HepG2 (cell line): ENCODE data around the gene PRR22. TPM values are rescaled to one million over a fixed set of nuclear protein-coding genes. Genes with fewer than 3 reads are reported as not detected.

Experiments
- ATAC-seq: fragments of 200-7000 bp; cut with Tn5 transposase; 3 replicates; pipeline ENCODE4 v1.9.1; 2020; ENCODE audit warnings: mild to moderate bottlenecking, moderate library complexity
- BruUV-seq: library from RNA; stranded (reverse); fragments of 400-500 nt; replicated peaks from 2 replicates; lab custom pipeline; 2021; lab: Mats Ljungman, UMichigan
- CTCF ChIA-PET: fragments of 300-600 bp; formaldehyde crosslinking; extraction: SDS; loops from one replicate; lab custom pipeline; 2021; ENCODE audit warnings: low total read pairs, inconsistent platforms, low intra/inter-chr PET ratio; lab: Yijun Ruan, JAX
- POLR2A ChIA-PET: fragments of 350-600 bp; sonication (Branson Sonifier 250); formaldehyde crosslinking; loops from one replicate; lab custom pipeline; 2020; ENCODE audit warnings: antibody characterized with exemption, inconsistent platforms; lab: Yijun Ruan, JAX
- DNase-seq: peaks from one replicate; pipeline ENCODE4 v3.0.0-alpha.2; 2015; ENCODE audit warnings: low spot score
- FAIRE-seq: peaks from 3 replicates; lab custom pipeline; 2011; peaks lifted over from hg19 to GRCh38; lab: Jason Lieb, UNC
- H2AFZ ChIP-seq: one replicate; pipeline ENCODE4 v1.6.1; 2011; ENCODE audit warnings: low read length, inconsistent platforms
- H3K27ac ChIP-seq: fragments of 300-600 bp; 3 replicates; pipeline ENCODE4 v1.8.0; 2011; ENCODE audit warnings: mixed run types, mild to moderate bottlenecking, mixed read lengths, low read length, inconsistent platforms; ENCODE audit not compliant: insufficient read depth; ENCODE audit errors: extremely low read length
- H3K27me3 ChIP-seq, 2 experiments: fragments of 200-600 bp in 1 of 2; 2 replicates in 1 of 2; 3 replicates in 1 of 2; pipeline versions ENCODE4 v1.6.0 to v1.8.0; 2011; ENCODE audit warnings: low read length in 2 of 2, mild to moderate bottlenecking in 2 of 2, moderate library complexity in 2 of 2, inconsistent platforms in 1 of 2; ENCODE audit not compliant: insufficient read depth in 2 of 2, control insufficient read depth in 1 of 2
- H3K36me3 ChIP-seq, 2 experiments: fragments of 200-600 bp in 1 of 2; replicated peaks in 1 of 2; 2 replicates in 1 of 2; 3 replicates in 1 of 2; pipeline versions ENCODE4 v1.5.1 to v1.8.0; 2011; ENCODE audit warnings: low read length in 2 of 2, inconsistent platforms in 1 of 2; ENCODE audit not compliant: insufficient read depth in 2 of 2, control insufficient read depth in 1 of 2
- H3K4me1 ChIP-seq: 2 replicates; pipeline ENCODE4 v1.5.1; 2012; ENCODE audit warnings: low read length, inconsistent platforms; ENCODE audit not compliant: insufficient read depth
- H3K4me2 ChIP-seq: 2 replicates; pipeline ENCODE4 v1.6.0; 2011; ENCODE audit warnings: low read depth, low read length, inconsistent platforms
- H3K4me3 ChIP-seq, 3 experiments: fragments of 200-600 bp in 1 of 3; sonication (generic), shearing (Covaris generic) in 1 of 3; replicated peaks in 1 of 3; 2 replicates each; pipeline ENCODE4 v1.5.1; 2011 to 2016; ENCODE audit warnings: low read length in 3 of 3, inconsistent platforms in 2 of 3, low read depth in 2 of 3, mild to moderate bottlenecking in 2 of 3, control low read depth in 1 of 3, mixed read lengths in 1 of 3; ENCODE audit not compliant: insufficient read depth in 1 of 3
- H3K79me2 ChIP-seq: one replicate; pipeline ENCODE4 v1.6.1; 2011; ENCODE audit warnings: low read length, inconsistent platforms; ENCODE audit not compliant: insufficient read depth
- H3K9ac ChIP-seq: 2 replicates; pipeline ENCODE4 v1.6.0; 2011; ENCODE audit warnings: mild to moderate bottlenecking, low read depth, low read length, inconsistent platforms; ENCODE audit not compliant: insufficient read depth
- H3K9me3 ChIP-seq: 2 replicates; pipeline ENCODE4 v1.5.1; 2012; ENCODE audit warnings: mild to moderate bottlenecking, low read length
- H4K20me1 ChIP-seq: 2 replicates; pipeline ENCODE4 v1.6.0; 2011; ENCODE audit warnings: inconsistent platforms, mild to moderate bottlenecking, low read length, moderate library complexity; ENCODE audit not compliant: insufficient read depth
- KDM5A ChIP-seq: fragments of 200-600 bp; sonication (generic); IDR thresholded peaks from 2 replicates; pipeline ENCODE4 v1.7.0; 2018; ENCODE audit warnings: antibody characterized with exemption, mild to moderate bottlenecking, low read length, borderline replicate concordance
- MZF1 ChIP-seq: sonication (generic); formaldehyde crosslinking; IDR thresholded peaks from 2 replicates; pipeline ENCODE4 v1.8.1; 2023; ENCODE audit warnings: mild to moderate bottlenecking, missing genetic modification reagents, borderline replicate concordance
- RBAK ChIP-seq: sonication (generic); formaldehyde crosslinking; IDR thresholded peaks from 2 replicates; pipeline ENCODE4 v1.5.1; 2020; ENCODE audit warnings: mild to moderate bottlenecking, missing genetic modification reagents
- RBFOX2 ChIP-seq: fragments of 200-400 bp; formaldehyde crosslinking; IDR thresholded peaks from 2 replicates; pipeline ENCODE4 v1.6.1; 2017; ENCODE audit warnings: low read depth, mild to moderate bottlenecking, low read length
- ZNF572 ChIP-seq: sonication (generic); formaldehyde crosslinking; IDR thresholded peaks from 2 replicates; pipeline ENCODE4 v1.5.1; 2020; ENCODE audit warnings: mild to moderate bottlenecking, missing genetic modification reagents
- ZNF768 ChIP-seq: sonication (generic); formaldehyde crosslinking; IDR thresholded peaks from 2 replicates; pipeline ENCODE4 v1.4.0; 2020; ENCODE audit warnings: missing genetic modification reagents
- WGBS: methylation state at CpG from one replicate; pipeline ENCODE4 v1.1.6; 2017; ENCODE audit warnings: low lambda C conversion rate; 5-methylcytosine and 5-hydroxymethylcytosine counted together
- in situ Hi-C: cut with HindIII; loops from 2 replicates; pipeline ENCODE4 v1.10.0; 2017; ENCODE audit warnings: low pct_unique_long_range_greater_than_20kb; ENCODE audit not compliant: extremely low pct_ligation_motif_present
- intact Hi-C: fragments of 100-400 bp; cut with micrococcal nuclease; formaldehyde crosslinking; loops from one replicate; pipeline ENCODE4 v1.10.0; 2022; ENCODE audit not compliant: unreplicated experiment
- polyA plus RNA-seq, 8 experiments: library from polyadenylated mRNA; depleted of rRNA in 3 of 8; stranded (reverse) in 7 of 8; unstranded in 1 of 8; fragments of >200 nt; fragmentation: Illumina TruSeq in 4 of 8; extraction: Trizol in 4 of 8; gene quantifications; 2 replicates each; pipeline versions ENCODE4 v1.2.1 to v1.2.3, GENCODE V29; 2011 to 2016; ENCODE audit warnings: low read depth in 4 of 8, missing spikeins in 1 of 8, mixed read lengths in 1 of 8; ENCODE audit not compliant: insufficient read depth in 1 of 8
- total RNA-seq, 5 experiments: library from RNA; depleted of rRNA; stranded (reverse); fragments of >200 nt; fragmentation: Illumina TruSeq; extraction: Trizol; gene quantifications; 2 replicates each; pipeline ENCODE4 v1.2.3, GENCODE V29; 2016; ENCODE audit warnings: low read depth in 1 of 5
- TF ChIP-seq, protein P1 (sequence below): sonication (generic); formaldehyde crosslinking; IDR thresholded peaks from 2 replicates; pipeline ENCODE4 v1.4.0; 2020; ENCODE audit warnings: mild to moderate bottlenecking, missing genetic modification reagents
- TF ChIP-seq, protein P2 (sequence below): IDR thresholded peaks from 2 replicates; pipeline ENCODE4 v1.6.1; 2016; ENCODE audit warnings: missing genetic modification reagents, missing compliant biosample characterization
- TF ChIP-seq, protein P3 (sequence below): sonication (generic); formaldehyde crosslinking; IDR thresholded peaks from 2 replicates; pipeline ENCODE4 v1.5.0; 2020; ENCODE audit warnings: mild to moderate bottlenecking, missing genetic modification reagents

The PRR22 gene
- total and polyA plus RNA-seq, 2 of the 13 experiments (the other 11 are each of a cell fraction or from before 2014, with no cell fraction given): 0.84 to 2.3 TPM

DNA sequence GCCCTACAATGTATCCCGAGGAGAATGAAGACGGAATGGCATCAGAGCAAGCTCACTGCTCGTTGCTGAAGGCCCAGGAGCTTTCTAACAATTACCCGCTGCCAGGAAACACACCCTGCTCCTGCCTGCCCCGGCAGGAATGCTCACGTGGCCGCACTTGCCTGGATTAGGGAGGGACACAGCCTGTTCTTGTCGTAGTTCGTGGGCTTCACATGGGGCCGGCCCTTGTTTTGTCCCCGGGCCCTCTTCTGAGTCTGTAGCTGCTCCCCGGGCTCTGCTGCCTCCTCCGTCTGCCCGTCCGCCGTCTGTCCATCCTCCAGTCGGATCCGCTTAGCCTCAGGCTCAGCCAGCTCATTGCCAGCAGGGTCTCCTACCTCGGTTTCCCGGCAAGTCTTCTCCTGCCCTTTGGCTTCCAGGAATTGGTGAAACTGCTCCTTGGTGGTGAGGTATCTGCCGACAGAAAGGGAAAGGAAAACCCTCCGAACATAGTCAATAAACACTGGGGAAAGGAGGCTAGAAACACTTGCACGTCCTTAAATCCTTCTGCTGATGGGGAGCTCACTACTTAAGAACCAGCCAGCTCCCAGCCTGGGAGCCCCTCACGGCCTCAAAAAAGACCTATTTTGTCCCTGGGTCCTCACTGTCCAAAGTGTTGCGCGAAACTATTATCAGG is 5.5 kb upstream of the PRR22 start (continued):
- TF ChIP-seq KDM5A: 0 out of 2 replicates have a peak, but pooled peaks have one; percentile 14
- TF ChIP-seq RBAK (CRISPR knock-in tag): 0 out of 2 replicates have a peak, but pooled peaks have one; percentile 23
- TF ChIP-seq MZF1: 0 out of 2 replicates have a peak, but pooled peaks have one; percentile 22
- 0 out of 2 replicates have a peak, but pooled peaks have one; percentile 89 for TF ChIP-seq ZNF572 (CRISPR knock-in tag)

DNA sequence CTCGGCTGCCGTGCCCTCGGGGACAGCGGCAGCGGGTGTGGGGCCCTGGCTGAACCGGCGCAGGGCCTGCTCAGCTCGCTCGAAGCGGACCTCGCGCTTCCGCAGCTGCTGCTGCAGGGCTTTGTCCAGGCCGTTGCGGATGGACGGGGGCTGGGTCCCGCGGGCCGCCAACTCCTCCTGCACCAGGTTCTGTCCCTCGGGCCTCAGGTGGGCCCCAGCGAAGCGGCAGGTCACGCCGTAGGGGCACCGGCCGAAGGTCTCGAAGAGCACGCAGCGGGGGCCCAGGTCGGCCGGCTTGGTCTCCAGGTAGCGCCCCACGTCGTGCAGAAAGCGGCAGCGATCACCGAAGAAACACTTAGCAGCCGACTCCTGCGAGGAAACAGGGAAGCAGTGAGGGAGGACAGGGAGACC is 4.8 kb upstream of the PRR22 start:
- DNase-seq: no peak
- H4K20me1 ChIP-seq: no peaks in the 10 kb centered on the region
- no peaks in the 10 kb centered on the region for H3K27me3 ChIP-seq
- CTCF ChIA-PET: no interaction called here
- intact Hi-C loops (no loop called here), in situ Hi-C loops (no loop called here)
- TF ChIP-seq, protein P1, sequence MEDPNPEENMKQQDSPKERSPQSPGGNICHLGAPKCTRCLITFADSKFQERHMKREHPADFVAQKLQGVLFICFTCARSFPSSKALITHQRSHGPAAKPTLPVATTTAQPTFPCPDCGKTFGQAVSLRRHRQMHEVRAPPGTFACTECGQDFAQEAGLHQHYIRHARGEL: no peak
- TF ChIP-seq RBFOX2 (peak; percentile 52), ZNF768 (CRISPR knock-in tag) (0 out of 2 replicates have a peak, but pooled peaks have one; percentile 13)
- TF ChIP-seq, protein P2, sequence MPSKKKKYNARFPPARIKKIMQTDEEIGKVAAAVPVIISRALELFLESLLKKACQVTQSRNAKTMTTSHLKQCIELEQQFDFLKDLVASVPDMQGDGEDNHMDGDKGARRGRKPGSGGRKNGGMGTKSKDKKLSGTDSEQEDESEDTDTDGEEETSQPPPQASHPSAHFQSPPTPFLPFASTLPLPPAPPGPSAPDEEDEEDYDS (CRISPR knock-in tag): no peak
- TF ChIP-seq, protein P3, sequence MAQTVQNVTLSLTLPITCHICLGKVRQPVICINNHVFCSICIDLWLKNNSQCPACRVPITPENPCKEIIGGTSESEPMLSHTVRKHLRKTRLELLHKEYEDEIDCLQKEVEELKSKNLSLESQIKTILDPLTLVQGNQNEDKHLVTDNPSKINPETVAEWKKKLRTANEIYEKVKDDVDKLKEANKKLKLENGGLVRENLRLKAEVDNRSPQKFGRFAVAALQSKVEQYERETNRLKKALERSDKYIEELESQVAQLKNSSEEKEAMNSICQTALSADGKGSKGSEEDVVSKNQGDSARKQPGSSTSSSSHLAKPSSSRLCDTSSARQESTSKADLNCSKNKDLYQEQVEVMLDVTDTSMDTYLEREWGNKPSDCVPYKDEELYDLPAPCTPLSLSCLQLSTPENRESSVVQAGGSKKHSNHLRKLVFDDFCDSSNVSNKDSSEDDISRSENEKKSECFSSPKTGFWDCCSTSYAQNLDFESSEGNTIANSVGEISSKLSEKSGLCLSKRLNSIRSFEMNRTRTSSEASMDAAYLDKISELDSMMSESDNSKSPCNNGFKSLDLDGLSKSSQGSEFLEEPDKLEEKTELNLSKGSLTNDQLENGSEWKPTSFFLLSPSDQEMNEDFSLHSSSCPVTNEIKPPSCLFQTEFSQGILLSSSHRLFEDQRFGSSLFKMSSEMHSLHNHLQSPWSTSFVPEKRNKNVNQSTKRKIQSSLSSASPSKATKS (CRISPR knock-in tag): no peak
- no peak for ATAC-seq
- no peaks in the 10 kb centered on the region for H3K9me3 ChIP-seq
- 97% methylated on average over 31 of the region's 39 CpGs for WGBS
- H3K79me2 ChIP-seq: no peaks in the 10 kb centered on the region
- peaks cover 25% of the 10 kb centered on the region for H3K4me1 ChIP-seq
- H3K9ac ChIP-seq: no peak overlapping the region
- H3K36me3 ChIP-seq: peaks cover 17 to 40% of the 10 kb centered on the region in 2 experiments; a peak in 4 of 5 replicates
- no peak overlapping the region for H3K4me3 ChIP-seq
- POLR2A ChIA-PET: interaction anchor here (2.0 kb wide), 1 partner anchor 114 kb away, joined by 6 read pairs; the partner anchor contains the start of gene NDUFA11
- no peak overlapping the region for H3K27ac ChIP-seq
- H2AFZ ChIP-seq: no peak overlapping the region
- no peak overlapping the region for H3K4me2 ChIP-seq
- no peak for FAIRE-seq
- no TSS peak for BruUV-seq
